Mesenteric fat pad (tissue), 1 donor: ENCODE measurements around the gene FILIP1. TPM values are rescaled to one million over a fixed set of nuclear protein-coding genes. Genes with fewer than 3 reads are reported as not detected.

Source experiments
- DNase-seq: peaks from one replicate; pipeline ENCODE4 v3.0.0-alpha.2; 2020; ENCODE audit warnings: low spot score
- total RNA-seq: library from RNA; stranded (reverse); fragmentation: NEBNext Ultra II Directional; extraction: Animal tissue kit (Norgen Biotek cat#: 25700); gene quantifications from one replicate; pipeline ENCODE4 v1.2.1, GENCODE V29; 2021
- donor health status: DM: yes; HTN: yes; CAD: no.

The FILIP1 gene
- total RNA-seq, 1 donor from 2014 or later = 8.1 TPM

DNA sequence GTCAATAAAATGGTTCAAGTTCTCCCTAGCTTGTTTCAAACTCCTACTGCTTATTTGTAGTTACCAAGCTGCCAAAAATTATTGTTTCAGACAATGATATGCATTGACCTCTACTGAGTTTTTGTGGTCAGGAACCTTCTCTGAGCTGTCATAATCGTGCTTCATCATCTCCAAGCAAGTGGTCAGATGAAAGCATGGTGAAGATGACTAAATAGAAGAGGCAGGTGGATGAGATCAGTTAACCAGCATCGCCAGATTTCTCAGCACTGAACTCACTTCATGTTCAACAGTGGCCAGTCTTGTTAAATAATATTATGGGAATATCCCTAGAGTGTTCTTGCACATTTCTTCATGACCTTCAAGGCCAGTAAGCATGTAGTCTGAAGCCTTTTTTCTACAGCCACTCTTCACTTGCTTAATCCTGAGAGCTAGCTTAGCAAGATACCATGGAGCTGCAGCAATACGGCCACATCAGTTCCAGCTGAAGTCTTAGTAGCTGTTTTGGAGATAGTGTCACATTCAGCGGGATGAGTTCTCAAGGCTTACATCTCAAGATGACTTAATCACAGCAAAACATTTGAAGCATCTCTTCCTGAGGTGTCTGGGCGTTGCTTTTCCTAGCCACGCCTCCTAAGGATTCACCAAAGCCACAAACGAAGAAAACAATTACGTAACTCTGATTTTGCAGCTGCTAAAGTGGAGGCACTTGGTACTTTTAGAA lies 107.4 kb downstream of the FILIP1 start:
- DNase-seq = no peak

DNA sequence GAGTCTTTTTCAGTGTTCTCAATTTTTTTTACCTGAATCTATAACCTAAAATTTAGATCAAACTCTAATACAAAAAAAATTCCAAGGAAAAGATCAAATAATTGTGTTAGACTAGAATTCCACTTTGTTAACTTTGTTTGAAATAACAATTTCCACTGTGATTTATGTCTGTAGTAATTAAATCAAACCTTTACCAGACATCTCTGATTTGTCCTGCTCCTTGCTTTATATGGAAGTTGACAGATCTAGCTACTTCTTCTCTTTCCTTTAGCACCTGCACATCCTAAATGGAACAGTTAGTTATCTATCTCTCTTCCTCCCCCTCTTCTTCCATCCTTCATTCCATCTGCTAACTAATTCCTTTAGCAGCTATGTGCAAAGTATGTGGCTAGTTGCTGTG lies 109.5 kb downstream of the FILIP1 start:
- DNase-seq = no peak

DNA sequence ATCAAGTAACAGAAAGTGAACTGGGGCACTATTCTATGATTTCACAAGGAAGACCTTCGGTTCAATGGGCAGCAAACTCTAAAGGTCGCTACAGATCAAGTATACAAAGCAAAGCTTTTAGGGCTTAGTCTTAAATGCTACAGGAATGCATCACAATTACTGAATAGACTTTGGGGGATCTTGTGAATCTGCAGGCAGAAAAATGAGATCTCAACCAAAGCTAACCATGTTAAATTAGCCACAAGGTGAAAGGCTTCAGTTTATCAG lies 111.0 kb downstream of the FILIP1 start:
- no peak for DNase-seq

DNA sequence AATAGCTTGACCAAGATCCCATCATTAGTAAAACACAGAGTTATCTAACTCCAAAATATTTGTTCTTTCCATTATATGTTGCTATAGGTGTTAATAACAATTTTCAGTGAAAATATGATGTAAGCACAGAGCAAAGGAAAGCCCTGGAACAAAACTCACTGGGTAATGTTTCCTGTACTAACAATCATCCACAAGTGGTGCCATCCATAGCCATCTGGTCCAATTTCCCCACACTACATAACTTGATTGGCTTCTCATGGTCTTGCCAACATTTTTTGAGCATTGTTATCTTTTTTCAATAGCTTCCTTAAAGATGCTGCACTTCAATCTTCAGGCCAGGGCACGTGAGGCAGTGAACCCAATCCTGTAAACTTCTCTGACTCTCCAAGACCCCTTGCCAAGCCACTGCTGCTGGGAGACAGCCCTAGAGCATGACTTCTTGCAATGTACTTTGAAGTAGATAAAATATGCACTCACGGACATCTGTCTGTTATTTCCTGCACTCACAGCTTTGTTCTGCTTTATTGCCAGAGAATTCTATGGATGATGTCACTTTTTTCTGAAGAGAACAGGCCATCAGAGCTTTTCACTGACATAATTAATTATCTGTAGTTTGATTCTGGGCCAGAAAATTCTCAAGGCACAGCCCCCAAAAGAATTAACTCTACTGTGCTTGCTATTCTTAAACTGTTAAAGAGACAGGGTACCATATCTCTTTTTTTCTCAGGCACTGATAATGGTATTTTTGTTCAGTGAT lies 111.5 kb downstream of the FILIP1 start:
- DNase-seq = no peak

DNA sequence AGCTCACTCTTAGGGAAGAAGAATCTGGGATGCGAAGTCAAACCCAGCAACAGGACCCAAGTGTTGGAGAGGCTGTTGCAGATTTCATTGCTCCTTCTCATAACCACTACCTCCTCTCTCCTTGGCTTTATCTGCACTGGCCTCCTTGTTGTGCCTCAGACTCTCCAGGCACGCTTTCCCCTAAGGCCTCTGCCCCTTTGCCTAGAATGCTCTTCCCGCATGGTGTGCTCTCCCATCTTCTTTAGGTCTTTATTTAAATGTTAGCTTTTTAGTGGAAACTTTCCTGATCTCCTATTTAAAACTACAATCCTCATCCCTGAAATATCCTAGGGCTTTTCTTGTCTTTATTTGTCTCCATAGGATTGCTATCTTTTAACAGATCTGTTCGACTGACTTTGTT lies 114.1 kb downstream of the FILIP1 start:
- DNase-seq = no peak

DNA sequence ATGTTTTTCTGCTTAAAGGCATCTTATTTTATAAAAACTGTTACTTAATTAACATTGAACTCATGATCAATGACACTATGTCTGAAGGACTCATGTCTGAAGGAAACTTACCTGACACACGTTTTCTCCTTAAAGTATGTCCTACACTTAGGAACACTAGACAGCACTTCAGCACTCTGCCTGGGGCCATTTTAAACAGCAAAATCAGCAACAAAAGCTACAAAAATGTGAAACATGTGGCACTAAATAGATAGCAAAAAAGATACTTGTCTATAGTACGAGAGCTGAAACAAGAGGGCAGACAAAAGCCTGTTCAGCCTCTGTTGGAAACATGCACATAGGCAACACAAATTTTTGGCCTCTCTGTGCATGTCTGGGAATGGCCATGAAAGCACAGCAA lies 115.5 kb downstream of the FILIP1 start:
- no peak for DNase-seq

DNA sequence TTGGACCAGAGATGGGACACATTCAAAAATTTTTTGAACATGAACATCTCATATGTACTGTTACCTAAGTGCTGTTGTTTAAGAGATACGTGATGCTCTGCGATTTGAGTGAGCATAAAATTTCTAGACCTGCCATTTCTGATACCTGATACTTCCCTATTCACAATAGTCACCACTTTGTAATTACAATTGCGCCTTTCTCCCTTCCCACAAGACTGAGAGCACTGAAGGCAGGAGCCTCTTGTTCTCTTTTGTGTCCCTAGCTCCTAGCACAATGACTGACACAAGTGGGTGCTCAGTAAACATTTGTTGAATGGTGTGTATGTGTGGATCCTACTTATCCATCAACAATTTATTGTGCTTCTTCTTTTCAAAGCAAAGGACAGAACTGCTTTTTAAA lies 116.2 kb downstream of the FILIP1 start:
- DNase-seq = no peak

DNA sequence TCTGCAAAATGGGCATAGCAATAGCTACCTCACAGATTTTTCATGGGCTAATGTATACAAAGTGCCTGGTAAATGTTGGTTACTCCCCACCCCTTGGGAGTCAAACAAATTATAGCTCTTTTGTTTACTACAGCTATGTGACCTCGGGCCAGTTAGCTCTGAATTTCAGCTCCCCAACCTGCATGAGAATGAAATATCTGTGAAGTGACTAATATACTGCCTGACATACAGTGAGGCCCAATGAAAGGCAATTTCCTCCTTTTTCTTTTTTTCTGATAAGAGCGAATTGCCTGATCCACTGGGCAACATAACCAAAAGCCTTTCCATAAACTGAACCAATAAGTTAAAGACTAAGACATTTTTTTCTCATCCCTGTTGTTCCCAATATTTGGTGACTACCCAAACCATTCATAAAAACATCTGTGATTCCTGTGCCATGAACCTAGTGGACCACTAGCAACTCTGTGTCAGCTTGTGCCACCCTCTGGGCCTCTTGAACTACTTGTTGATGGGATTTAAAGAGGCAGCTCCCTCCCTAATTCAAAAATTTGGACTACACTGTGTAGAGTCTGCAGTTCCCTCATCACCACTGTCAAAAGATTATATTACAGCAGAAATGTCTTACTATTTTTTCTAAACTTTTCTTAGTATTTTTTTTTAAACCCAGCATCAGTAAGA lies 117.1 kb downstream of the FILIP1 start:
- no peak for DNase-seq

DNA sequence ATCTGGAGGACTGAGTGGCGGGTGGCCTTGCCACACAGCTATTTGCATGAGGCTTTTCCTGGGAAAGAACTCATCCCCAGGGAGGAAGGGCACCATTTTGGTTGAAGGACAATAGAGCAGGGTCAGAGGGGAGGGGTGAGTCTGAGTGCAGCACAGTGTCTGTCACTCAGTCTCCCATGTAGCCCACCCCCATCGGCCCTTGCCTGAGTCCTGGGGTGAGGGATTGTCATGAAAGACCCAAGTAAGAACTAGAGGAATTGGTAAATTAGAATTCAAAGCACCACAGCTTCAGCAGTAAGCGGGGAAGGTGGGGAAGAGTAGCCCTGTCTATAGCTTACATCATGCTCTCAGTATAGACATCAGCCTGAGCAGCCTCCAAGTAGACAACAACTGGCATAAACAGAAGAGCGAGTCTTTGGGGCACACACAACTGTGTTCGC lies 118.6 kb downstream of the FILIP1 start:
- no peak for DNase-seq

DNA sequence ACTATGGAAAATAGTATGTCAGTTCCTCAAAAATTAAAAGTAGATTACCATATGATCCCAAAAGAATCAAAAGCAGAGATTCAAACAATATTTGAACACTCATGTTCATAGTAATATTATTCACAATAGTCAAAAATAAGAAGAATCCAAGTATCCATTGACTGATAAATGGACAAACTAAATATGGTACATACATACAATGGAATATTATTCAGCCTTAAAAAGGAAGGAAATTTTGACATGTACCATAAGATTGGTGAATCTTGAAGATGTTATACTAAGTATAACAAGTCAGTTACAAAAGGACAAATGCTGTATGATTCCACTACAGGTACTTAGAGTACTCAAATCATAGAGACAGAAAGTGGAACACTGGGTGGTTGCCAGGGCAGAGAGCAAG lies 120.7 kb downstream of the FILIP1 start:
- no peak for DNase-seq

DNA sequence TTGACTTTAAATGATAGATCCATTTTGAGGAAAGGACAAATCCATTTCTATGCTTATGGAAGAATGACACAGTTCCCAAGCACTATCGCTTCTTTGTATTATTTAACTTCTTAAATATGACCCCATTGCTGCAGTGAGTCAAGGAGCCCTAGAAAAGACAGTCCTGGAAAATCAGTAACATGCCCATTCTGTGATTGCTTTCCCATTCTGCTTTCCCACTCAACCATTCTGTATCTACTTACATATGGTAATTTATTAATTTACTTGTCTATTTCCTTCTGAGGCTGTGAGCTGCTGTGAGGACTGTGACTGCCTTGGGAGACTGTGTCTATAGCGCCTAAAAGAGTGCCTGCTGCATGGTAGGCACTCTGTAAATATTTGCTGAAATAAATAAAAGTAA lies 123.6 kb downstream of the FILIP1 start:
- DNase-seq = no peak

DNA sequence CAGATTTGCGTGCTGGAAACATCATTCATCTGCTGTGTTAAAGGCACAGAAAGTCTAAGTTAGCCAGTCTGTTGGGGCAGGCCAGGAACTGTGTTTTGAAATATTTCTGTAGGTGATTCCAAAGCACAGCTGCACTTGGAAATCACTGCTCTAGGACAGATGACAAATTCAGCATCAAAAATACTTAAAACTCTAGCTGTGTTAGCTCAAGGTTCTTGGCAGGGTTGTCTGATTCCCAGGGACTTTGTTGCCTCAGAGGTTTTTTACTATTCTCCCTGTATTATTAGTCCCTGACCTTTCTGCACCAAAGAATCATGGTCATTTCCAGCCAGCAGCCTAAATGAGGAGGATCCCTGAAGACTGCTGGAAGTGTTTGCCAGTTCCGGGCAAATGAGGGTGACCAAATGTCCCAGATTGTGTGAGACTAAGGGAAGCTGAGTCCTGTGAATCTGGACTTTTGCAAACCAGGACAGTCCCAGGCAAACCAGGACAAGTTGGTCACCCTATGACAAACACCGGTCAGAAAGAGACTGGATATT lies 124.7 kb downstream of the FILIP1 start:
- no peak for DNase-seq

DNA sequence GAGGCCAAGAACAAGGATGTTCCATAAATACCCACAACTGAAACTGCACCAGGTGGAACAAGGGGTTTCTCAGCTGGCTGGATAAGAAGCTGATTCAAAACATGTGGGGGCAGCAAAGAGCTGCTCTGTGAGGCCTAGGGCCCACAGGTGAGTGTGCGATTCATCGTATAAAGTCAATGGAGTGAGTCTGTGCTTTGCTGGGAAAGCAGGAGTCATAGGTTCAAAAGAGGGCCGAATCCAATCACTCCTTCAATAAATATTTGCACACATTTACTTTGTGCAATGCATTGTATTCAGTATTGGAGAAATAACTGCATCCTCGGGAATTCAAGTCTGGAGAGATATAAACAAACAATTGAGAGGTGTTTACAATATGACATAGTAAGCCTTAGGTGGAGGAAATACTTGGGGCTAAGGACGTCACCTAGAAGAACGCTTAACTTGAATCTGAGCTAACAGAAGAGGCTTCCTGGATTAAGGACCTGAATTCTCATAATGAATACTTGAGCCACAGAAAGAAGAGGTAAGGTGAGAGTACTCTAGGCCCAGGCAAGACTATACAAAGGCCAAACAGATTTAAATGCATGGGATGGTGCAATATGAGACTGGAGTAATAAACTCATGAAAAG lies 125.3 kb downstream of the FILIP1 start:
- DNase-seq = no peak

DNA sequence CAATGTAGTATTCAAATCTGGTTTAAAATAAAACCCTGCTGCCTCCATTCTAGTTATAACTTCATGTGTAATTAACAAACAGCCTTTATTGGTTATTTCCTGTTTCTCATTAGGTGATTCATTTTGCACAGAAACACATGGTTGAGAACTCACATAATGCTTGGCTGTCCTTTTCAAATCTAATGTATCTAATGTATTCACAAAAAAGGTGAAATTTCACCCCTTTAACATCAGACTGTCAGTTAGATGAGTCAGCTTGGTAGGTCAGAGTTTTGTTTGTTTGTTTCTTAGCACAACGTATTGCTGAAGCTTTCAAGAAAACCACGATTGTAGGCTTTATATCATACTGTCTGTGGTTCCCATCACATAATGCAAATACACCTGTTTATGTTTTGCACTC lies 130.3 kb downstream of the FILIP1 start:
- DNase-seq = no peak

DNA sequence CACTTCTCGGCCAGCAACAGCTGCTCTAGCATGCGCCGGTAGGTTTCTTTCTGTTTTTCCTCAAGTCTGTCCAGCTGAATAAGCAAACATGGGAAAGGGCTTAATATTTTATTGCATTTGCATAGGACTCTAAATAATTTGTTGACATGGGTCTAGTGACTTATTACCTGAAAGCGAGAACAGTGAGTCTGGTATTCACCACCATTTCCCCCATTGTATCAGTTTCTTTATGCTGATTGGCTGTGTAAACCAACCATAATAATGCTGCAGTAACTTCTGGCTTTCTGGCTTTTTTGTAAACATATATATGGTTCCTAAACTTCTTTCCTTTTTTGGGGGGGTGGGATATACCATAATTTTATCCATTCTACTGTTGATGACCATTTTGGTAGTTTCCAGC lies 140.0 kb downstream of the FILIP1 start:
- DNase-seq = no peak

DNA sequence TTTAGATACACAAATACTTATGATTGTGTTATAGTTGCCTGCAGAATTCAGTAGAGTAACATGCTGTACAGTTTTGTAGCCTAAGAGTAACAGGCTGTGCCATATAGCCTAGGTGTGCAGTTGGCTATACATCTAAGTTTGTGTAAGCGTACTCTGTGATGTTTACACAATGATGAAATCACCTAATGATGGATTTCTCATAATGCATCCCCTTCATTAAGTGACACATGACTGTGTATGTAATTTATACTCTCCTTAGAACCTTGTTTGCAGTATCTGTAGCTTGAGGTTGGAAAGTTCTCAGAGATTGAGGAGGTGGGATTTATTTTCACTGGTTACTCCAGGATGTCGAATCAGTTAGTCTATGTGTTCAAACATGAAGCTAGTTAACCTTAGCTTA lies 142.0 kb downstream of the FILIP1 start:
- no peak for DNase-seq

DNA sequence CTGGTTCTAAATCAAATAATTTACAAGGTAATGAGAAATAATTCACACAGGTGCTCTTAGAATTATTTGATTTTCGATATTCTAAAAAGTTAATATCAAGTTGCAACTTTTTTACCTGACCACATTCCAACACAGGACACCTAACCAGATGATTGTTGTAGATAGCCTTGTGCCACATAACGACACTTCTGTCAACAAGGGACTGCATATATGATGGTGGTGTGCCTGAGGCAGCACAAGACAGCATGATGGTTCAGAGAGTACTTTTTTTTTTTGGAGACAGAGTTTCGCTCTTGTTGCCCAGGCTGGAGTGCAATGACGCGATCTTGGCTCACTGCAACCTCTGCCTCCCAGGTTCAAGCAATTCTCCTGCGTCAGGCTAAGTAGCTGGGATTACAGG lies 142.8 kb downstream of the FILIP1 start:
- DNase-seq = no peak

DNA sequence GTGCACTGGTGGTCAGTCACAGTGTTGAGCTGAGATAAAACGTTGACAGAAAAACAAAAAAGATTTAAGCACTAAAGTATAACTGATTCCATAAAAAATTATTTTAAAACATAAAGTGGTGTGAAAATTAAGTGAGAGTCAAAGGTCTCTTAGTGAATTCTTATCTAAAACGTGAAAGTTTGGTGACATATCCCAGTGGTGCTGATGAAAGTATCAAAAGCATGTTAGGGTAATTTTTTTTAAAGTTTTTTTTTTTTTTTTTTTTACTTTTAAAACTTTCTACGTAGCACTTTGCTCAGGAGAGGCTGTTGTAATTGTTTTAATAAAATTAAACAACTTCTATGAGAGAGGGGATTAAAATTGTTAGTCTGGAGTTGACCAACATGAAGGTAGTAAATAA lies 143.4 kb downstream of the FILIP1 start:
- DNase-seq = no peak

DNA sequence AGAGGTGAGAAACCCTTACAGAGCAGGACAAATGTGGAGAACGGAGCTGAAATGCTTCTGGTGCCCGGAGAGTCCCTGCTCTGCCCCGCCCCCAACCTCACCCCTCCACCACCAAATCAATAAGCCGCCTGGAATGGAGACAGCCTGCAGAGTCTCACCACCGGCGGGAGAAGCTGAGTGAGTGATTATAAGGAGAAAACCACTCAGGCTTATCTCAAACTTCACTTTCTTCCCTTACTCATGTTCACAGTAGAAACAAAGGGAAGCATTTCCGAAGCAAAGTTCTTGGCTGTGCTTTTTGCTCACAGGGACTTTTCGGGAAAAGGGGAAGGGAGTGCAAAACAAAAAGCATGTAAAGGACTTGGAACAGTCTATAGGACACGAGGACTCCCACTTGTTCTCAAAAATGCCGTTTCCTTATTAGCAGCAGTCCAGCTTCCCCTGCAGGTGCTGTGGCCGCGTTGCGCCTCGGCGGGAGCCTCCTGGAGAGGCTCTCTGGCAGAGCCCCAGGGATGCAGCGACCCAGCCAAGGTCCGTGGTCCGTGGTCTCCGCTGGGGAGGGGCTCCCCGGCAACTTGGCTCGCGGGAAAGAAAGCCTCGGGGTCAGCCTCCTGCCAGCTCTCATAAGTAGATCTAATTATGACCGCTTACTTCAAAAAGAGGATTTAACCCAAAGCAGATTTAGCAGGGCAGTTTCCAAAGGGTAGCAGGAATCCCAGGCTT lies 144.2 kb downstream of the FILIP1 start:
- no peak for DNase-seq

DNA sequence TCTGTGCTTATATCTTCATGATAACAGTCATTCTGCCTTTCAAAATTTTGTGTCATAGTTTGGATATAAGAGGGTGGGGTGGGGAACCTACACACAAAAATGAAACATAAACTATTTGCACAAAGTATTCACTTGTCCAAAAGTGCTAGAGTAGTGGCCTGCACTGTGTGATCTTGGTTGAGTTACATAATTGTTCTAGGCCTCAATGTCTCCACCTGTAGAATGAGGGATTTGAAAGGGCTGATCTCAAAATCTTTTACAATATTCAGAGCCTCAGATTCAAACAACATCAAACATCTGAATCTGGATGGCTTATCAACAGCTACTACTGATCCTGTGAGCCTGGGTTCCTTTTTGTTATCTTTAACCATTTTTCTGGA lies 144.7 kb downstream of the FILIP1 start:
- no peak for DNase-seq

DNA sequence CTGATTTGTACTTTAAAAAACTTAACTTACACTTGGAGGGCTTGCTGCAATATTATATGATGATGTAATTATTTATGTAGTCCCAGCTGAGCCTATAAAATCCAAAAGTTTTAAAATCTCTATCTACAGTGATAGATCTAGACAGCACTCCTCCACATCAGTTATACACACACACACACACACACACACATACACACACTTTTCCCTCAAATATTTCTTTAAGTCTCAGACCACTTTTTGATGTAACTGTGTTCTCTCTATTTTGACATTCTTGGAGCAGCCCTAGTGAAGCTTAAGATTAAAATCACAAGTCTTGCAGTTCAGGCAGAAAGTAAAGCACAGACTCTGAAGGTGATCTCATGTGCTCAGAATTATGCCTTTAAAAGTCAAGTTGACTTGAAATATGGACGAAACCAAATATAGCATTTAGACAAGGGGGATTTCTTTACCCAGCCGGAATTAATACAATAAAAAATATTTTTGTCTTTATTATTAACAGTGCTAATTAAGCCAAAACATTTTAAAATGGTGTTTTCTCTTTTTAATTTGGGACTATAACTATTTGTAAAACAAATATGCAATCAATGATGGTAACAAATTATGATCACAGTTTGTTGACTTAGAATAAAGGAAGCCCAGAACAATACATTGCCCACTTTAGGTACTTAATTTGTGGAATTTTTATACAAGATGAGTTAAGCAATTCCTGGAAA lies 145.5 kb downstream of the FILIP1 start:
- no peak for DNase-seq
